Loucy (cell line): Measurements from ENCODE around the gene DPH3.

ENCODE experiments used
- H2AFZ ChIP-seq: fragments of 200-600 bp; sonication (generic); 2 replicates; pipeline ENCODE4 v1.6.0; 2016; ENCODE audit warnings: antibody characterized with exemption, mild to moderate bottlenecking, low read length, moderate library complexity
- H3F3A ChIP-seq: fragments of 200-600 bp; 2 replicates; pipeline ENCODE4 v1.6.0; 2016; ENCODE audit warnings: antibody characterized with exemption, low read depth, mild to moderate bottlenecking
- H3K27me3 ChIP-seq: fragments of 200-600 bp; sonication (generic); 2 replicates; pipeline ENCODE4 v1.6.1; 2014; ENCODE audit warnings: low read length, mild to moderate bottlenecking; ENCODE audit not compliant: insufficient read depth, poor library complexity, severe bottlenecking
- H3K36me3 ChIP-seq: fragments of 200-600 bp; sonication (generic); 2 replicates; pipeline ENCODE4 v1.6.1; 2016; ENCODE audit warnings: low read length; ENCODE audit not compliant: insufficient read depth
- H3K4me1 ChIP-seq: fragments of 200-600 bp; sonication (generic); 2 replicates; pipeline ENCODE4 v1.5.1; 2014; ENCODE audit warnings: low read length, mild to moderate bottlenecking; ENCODE audit not compliant: insufficient read depth, poor library complexity, severe bottlenecking
- H3K4me2 ChIP-seq: fragments of 200-600 bp; sonication (generic); 2 replicates; pipeline ENCODE4 v1.6.0; 2014; ENCODE audit warnings: antibody characterized with exemption, low read length, low read depth, mild to moderate bottlenecking; ENCODE audit not compliant: poor library complexity, severe bottlenecking
- H3K4me3 ChIP-seq: fragments of 200-600 bp; sonication (generic); 2 replicates; pipeline ENCODE4 v1.5.1; 2014; ENCODE audit warnings: low read length, mild to moderate bottlenecking, mixed read lengths; ENCODE audit not compliant: poor library complexity, severe bottlenecking
- H3K79me2 ChIP-seq: fragments of 200-600 bp; sonication (generic); 2 replicates; pipeline ENCODE4 v1.6.1; 2014; ENCODE audit warnings: low read length; ENCODE audit not compliant: insufficient read depth
- H3K9ac ChIP-seq: fragments of 200-600 bp; sonication (generic); 2 replicates; pipeline ENCODE4 v1.6.0; 2014; ENCODE audit warnings: mild to moderate bottlenecking, low read depth, low read length, moderate library complexity; ENCODE audit not compliant: poor library complexity, severe bottlenecking
- H3K9me2 ChIP-seq: fragments of 200-600 bp; sonication (generic); replicated peaks from 2 replicates; pipeline ENCODE4 v1.6.1; 2016; ENCODE audit warnings: low read depth, low read length, mixed read lengths
- H3K9me3 ChIP-seq: fragments of 200-600 bp; sonication (generic); 2 replicates; pipeline ENCODE4 v1.6.1; 2014; ENCODE audit warnings: mild to moderate bottlenecking, antibody characterized with exemption, low read length, low read depth; ENCODE audit not compliant: insufficient read depth
- H4K20me1 ChIP-seq: fragments of 200-600 bp; sonication (generic); 2 replicates; pipeline ENCODE4 v1.6.0; 2014; ENCODE audit warnings: antibody characterized with exemption, low read length, mild to moderate bottlenecking; ENCODE audit not compliant: insufficient read depth, poor library complexity, severe bottlenecking
- EZH2phosphoT487 ChIP-seq: fragments of 200-600 bp; IDR thresholded peaks from 2 replicates; pipeline ENCODE4 v1.6.1; 2018; ENCODE audit warnings: antibody characterized with exemption, mild to moderate bottlenecking, moderate library complexity, borderline replicate concordance
- TF ChIP-seq, protein P1 (sequence below): fragments of 200-600 bp; sonication (generic); conservative IDR thresholded peaks from 2 replicates; pipeline ENCODE4 v1.5.1; 2014; ENCODE audit warnings: mild to moderate bottlenecking, antibody characterized with exemption, low read length

The DPH3 gene

DNA sequence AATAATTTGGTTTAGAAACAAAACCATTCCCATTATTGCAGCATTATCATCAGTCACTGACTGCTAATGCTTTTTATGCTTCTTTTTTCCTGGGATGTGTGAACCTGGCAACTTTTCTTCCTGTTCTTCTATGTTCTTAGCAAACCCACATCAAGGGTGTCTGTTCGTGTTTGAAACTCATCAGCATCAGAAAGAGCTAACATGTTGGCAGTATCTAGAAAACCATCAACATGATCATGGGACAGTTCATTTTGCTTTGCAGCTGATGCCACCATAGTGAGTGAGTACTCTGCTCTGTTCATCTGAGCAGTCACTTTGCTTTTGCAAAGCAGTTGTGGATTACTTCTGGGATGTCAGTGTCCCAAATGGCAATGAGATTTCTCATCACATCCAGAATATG lies 5.9 kb downstream of the DPH3 start:
- Histone ChIP-seq H3K9me3 (no peaks in the 10 kb centered on the region), H3K4me3 (no peak overlapping the region), H3K9me2 (no peaks in the 10 kb centered on the region), H3K79me2 (peaks cover 15% of the 10 kb centered on the region), H3K27me3 (no peaks in the 10 kb centered on the region), H3F3A (no peaks in the 10 kb centered on the region), H3K36me3 (peaks cover 6% of the 10 kb centered on the region; the same call in 1 of the 2 replicates), H3K4me1 (peaks cover 17% of the 10 kb centered on the region), H4K20me1 (no peaks in the 10 kb centered on the region), H3K9ac (no peak overlapping the region), H3K4me2 (no peak overlapping the region), H2AFZ (no peak overlapping the region)
- TF ChIP-seq, protein P1, sequence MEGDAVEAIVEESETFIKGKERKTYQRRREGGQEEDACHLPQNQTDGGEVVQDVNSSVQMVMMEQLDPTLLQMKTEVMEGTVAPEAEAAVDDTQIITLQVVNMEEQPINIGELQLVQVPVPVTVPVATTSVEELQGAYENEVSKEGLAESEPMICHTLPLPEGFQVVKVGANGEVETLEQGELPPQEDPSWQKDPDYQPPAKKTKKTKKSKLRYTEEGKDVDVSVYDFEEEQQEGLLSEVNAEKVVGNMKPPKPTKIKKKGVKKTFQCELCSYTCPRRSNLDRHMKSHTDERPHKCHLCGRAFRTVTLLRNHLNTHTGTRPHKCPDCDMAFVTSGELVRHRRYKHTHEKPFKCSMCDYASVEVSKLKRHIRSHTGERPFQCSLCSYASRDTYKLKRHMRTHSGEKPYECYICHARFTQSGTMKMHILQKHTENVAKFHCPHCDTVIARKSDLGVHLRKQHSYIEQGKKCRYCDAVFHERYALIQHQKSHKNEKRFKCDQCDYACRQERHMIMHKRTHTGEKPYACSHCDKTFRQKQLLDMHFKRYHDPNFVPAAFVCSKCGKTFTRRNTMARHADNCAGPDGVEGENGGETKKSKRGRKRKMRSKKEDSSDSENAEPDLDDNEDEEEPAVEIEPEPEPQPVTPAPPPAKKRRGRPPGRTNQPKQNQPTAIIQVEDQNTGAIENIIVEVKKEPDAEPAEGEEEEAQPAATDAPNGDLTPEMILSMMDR = no peak

DNA sequence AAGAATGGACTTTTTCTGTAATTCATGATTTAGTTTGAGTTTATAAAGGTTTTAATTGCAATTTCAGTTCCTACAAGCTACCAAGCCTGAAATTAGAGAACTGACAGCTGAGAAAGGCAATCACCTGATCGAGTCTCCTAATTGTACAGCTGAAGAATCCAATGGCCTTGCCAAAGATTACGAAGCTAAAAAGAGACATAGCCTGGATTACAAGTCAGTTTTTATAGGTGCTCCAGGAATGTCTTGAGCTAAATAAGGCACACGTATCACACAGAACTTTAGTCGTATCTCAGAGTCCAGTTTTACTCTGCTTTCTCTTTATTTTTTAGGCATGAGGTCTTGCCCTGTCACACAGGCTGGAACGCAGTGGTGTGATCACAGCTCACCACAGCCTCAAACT lies 6.6 kb downstream of the DPH3 start:
- Histone ChIP-seq H3F3A (no peaks in the 10 kb centered on the region), H3K9ac (no peak overlapping the region), H3K79me2 (peaks cover 10% of the 10 kb centered on the region), H3K9me3 (no peaks in the 10 kb centered on the region), H3K27me3 (no peaks in the 10 kb centered on the region), H4K20me1 (no peaks in the 10 kb centered on the region), H3K4me3 (no peak overlapping the region), H3K4me1 (peaks cover 13% of the 10 kb centered on the region), H3K4me2 (no peak overlapping the region), H3K36me3 (peaks cover 6% of the 10 kb centered on the region; the same call in 1 of the 2 replicates), H2AFZ (no peak overlapping the region), H3K9me2 (no peaks in the 10 kb centered on the region)
- TF ChIP-seq, protein P1 = no peak
- TF ChIP-seq EZH2phosphoT487 = no peak

DNA sequence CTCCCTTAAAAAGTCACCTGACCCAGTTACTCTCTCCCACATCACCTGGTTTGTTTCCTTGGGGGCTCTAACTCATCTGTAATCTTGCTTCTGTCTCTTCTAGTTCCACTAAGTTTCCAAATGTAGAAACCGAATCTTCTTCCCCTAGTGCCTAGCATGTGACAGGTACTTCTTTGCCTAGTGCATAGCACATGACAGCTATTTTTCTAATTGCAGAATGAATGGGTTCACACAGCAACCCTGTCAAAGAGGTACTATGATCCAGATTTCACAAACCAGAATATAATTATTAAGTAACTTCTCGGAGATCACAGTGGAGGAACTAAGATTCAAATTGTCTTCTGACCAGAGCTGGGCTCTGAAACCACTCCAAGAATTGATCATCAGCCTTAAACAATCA lies 7.4 kb downstream of the DPH3 start:
- Histone ChIP-seq H3K9me2 (no peaks in the 10 kb centered on the region), H3K27me3 (no peaks in the 10 kb centered on the region), H3K36me3 (peaks cover 6% of the 10 kb centered on the region; the same call in 1 of the 2 replicates), H3K9ac (no peak overlapping the region), H3F3A (no peaks in the 10 kb centered on the region), H4K20me1 (no peaks in the 10 kb centered on the region), H3K79me2 (peaks cover 2% of the 10 kb centered on the region; the same call in 1 of the 2 replicates), H3K4me2 (no peak overlapping the region), H3K4me1 (peaks cover 4% of the 10 kb centered on the region), H2AFZ (no peak overlapping the region), H3K4me3 (no peak overlapping the region), H3K9me3 (no peaks in the 10 kb centered on the region)
- no peak for TF ChIP-seq EZH2phosphoT487
- TF ChIP-seq, protein P1 = no peak
